NCI-H2171 (cell line): ENCODE results near the gene FBXO30.

Experiments used
- DNase-seq: peaks from one replicate; lab custom pipeline; 2025; lab: John Stamatoyannopoulos, UW

FBXO30 gene

DNA sequence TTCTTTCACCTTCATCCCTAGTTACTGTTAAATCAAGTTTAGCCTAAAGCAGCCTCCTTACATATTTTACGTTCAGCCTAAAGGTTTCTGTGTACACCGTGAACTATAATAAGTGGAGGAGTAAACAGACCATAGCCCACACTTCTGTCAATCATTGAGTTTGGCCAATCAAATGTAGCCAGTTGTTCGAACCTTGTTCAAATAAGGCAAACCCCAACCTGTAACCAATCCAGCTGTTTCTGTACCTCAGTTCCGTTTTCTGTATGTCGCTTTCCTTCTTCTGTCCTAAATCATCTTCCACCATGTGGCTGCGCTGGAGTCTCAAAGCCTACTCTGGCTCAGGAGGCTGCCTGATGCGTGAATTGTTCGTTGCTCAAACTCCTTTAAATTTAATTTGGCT lies 1.8 kb upstream of the FBXO30 start:
- no peak for DNase-seq

- DNase-seq = no peak
These were observed 997 bp upstream of the FBXO30 start for GRCh38 chr6:145815309-145816274.

GRCh38 chr6:145814035-145814500 lies 527 bp downstream of the FBXO30 start:
- DNase-seq = no peak

DNA sequence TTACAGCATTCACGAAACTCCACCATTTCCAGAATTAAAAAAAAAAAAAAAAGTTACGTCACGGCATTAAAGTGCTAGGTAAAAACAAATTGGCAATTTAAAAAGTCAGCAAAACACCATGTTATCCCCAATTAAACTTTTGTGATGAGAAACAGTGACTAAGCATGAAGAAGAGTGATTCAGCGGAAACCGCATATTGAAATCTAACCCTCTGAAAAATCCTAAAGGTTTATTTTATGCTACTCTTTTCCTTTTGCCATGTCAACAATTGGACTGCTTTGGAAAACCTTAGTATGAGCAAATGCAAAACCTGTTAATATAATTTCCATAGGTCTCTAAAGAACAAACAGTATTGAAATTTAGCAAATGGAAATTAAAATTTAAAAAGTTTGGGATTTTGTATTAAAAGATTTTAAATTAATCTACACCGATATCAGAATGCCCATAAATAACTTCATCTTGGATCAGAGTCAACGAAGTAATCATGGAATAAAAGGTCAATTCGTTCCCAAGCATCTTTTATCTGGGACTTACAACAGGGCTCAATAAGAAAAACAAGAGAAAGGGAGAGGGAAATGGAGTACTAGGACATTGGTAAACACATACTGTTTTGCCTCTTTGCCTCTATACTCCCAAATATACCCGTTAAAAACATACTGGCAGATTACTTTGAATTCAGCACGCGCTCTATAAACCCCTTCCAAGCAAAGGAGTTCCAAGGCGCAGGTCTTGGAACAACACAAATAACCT lies 1.1 kb downstream of the FBXO30 start:
- DNase-seq = no peak

GRCh38 chr6:145811741-145812140 lies 2.9 kb downstream of the FBXO30 start:
- DNase-seq = no peak

- DNase-seq = no peak
These were observed 4.8 kb downstream of the FBXO30 start for GRCh38 chr6:145809785-145810184.

- no peak for DNase-seq
These were observed 5.4 kb downstream of the FBXO30 start for GRCh38 chr6:145809211-145809610.

DNA sequence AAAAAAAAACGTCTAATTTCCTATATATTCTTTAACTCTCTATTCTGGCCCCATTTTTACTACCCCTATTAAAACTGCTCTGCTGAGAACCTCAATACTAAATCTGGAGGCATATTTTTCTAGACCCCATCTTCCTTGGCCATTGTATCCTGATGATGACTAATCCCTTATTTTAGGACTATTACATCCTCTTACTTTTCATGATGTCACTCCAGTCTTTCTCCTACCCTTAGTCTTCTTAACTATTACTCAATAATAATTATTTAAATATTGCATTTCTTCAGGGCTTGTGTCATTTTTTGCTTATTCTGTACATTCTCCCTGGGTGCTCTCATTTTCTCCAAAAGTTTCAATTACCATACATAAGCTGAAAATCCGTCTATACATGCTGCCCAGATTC lies 6.4 kb downstream of the FBXO30 start:
- DNase-seq = no peak

DNA sequence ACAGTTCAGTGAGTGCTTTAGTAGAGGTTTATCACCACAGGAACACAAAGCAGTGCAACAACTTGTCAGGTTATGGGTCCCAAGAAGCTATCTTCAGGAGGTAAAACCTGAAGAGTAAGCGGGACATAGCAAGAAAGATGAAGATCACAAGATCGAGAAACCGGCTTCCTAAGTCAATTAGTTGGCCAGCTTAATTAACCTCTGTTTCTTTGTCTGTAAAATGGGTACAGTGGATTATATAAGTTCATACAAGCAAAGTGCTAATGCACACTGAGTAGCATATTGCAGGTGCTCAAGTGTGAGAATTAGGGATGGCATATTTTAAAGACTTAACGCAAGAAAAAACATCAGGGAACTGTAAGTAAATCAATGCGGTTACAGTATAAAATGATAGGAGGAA lies 12.5 kb downstream of the FBXO30 start:
- DNase-seq = no peak

DNA sequence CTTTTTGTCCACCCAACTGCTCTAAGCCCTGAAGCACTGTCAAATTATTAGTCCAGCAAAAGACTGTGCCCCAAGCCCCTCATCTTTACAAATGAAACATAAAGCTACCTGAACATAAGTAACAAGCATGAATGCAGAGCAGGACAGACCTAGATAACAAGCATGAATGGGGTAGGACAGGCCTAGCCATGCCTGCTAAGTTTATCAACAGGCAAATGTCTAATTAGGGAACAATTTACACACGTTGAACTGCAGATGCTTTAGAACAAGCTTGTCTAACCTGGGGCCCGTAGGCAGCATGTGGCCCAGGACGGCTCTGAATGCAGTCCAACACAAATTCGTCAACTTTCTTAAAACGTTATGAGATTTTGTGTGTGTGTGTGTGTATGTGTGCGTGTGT lies 13.6 kb downstream of the FBXO30 start:
- no peak for DNase-seq

- DNase-seq = no peak
These were observed 16.1 kb downstream of the FBXO30 start for GRCh38 chr6:145798530-145798929.

DNA sequence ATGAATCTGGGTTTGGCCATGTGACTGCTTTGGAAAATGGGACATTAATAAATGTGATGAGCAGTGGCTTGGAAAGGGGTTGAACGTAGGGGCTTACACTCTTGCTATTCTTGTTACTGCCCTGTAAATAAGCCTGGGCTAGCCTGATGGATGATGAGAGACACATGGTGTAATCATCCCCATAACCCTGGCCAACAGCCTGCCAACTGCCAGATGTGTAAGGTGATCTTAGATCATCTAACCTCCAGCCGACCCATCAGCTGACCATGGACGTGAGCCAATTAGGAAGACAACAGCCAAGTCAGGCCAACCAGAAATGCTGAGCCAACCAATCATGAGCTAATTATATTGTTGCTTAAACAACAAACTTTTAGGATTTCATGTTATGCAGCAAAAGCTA lies 25.2 kb downstream of the FBXO30 start:
- no peak for DNase-seq

DNA sequence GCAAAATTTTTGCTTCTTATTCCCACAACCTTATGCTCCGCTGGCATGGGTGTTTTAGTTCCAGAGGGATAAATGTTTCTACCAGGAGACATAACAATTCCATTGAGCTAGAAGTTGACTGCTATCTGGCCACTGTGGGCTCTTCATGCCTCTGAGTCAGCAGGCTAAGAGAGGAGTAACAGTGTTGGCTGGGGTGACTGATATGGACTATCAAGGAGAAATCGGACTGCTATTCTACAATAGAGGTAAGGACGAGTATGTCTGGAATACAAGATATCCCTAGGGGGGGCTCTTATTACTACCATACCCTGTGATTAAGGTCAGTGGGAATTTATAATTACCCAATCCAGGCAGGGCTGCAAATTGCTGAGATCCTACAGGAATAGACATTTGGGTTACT lies 26.9 kb downstream of the FBXO30 start:
- DNase-seq = no peak

DNA sequence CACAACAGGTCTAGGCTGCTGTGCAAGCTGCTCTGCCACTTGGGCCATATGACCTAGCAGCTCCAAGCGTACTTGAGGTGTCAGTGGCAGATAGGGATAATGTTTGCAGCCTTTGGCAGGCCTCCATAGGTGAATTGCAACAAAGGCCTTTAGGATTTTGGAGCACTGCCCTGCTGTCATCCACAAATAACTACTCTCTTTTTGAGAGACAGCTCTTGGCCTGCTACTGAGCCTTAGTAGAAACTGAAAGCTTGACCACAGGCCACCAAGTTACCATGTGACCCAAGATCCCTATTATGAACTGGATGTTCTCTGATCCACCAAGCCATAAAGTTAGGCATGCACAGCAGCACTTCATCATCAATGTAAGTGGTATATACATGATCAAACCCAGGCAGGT lies 29.9 kb downstream of the FBXO30 start:
- DNase-seq = no peak

GRCh38 chr6:145783796-145784195 lies 30.8 kb downstream of the FBXO30 start:
- no peak for DNase-seq

DNA sequence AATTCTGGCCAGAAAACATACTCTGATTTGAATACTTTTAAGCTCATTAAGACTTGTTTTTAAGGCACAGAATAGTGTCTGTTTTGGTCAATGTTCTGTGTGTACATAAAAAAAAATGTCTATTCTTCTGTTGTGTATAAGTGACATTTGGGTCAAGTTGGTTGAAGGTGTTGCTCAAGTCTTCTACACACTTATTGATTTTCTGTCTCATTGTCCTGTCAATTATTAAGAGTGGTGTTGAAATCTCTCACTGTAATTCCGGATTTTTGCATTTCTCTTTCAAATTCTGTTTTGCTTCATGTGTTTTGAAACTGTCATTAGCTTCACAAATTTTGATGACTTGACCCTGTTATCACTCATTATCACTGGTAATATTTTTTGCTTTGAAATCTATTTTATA lies 41.7 kb downstream of the FBXO30 start:
- no peak for DNase-seq

DNA sequence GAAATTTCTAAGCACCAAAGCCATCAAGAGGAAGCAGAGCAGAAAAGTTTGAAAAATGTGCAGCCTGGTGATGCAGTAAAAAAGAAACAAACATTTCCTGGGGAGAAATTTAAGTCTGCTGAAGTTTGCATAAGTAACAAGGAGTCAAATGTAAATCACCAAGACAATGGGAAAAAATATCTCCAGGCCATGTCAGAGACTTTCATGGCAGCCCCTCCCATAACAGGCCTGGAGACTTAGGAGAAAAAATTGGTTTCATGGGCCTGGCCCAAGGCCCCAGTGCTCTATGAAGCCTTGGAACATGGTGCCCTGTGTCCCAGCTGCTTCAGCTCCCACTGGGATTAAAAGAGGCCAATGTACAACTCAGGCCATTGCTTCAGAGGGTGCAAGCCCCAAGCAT lies 49.1 kb downstream of the FBXO30 start:
- DNase-seq = no peak

DNA sequence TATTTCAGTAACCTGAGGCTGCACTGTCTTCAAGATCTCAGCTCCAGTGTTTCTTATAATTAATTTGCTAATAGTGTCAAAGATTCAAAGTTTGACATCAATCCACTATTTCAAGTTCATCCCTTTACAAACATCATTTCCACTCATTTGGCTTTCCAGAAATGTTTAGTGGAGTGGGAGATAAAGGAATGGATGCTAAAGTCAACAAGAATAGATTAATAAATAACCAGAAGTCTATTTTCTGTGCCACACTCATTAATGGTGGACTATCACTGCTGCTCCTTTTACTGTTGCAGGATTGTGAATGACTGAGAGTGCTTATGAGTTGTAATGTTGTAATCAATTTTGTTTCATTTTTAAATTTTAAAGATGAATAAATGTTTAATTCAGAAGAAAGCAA lies 50.9 kb downstream of the FBXO30 start:
- DNase-seq = no peak

GRCh38 chr6:145761584-145761983 lies 53.0 kb downstream of the FBXO30 start:
- no peak for DNase-seq

- DNase-seq = no peak
These were observed 56.5 kb downstream of the FBXO30 start for GRCh38 chr6:145758113-145758512.

GRCh38 chr6:145756170-145756662 lies 58.4 kb downstream of the FBXO30 start:
- DNase-seq = peak; percentile 20

DNA sequence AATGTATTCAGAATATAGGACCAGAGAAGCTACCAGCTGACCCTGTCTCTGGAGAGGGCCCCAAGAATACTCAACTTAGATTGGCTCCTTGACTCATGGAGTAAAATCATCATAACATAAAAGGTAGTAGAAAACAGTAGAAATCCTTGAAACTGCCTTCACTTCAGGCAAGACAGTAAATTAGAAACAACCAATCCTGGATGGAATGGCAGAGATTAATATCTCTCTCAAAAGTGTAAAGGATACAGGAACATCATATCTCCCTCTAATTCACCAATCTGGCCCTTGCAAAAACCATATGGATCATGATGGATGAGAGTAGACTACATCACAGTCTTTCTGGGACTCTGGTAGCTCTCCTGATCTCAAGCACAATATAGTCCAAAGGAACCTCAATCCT lies 58.9 kb downstream of the FBXO30 start:
- no peak for DNase-seq

GRCh38 chr6:145752638-145753037 lies 62.0 kb downstream of the FBXO30 start:
- no peak for DNase-seq
